WTC11 (cell line): ENCODE measurements around the gene IGSF9. TPM values are rescaled to one million over a fixed set of nuclear protein-coding genes. Genes with fewer than 3 reads are reported as not detected.

ENCODE experiments used
- ATAC-seq: fragments of 200-7000 bp; cut with Tn5 transposase; 2 replicates; pipeline ENCODE4 v1.10.0; 2021; ENCODE audit warnings: mild to moderate bottlenecking, moderate library complexity
- CTCF ChIA-PET: fragments of 300-600 bp; sonication (Branson Sonifier 250); formaldehyde crosslinking; loops from one replicate; lab custom pipeline; 2021; ENCODE audit warnings: antibody characterized with exemption; lab: Charles Lee
- POLR2A ChIA-PET: fragments of 350-600 bp; sonication (Branson Sonifier 250); formaldehyde crosslinking; loops from one replicate; lab custom pipeline; 2021; ENCODE audit warnings: antibody characterized with exemption; lab: Charles Lee
- DNase-seq: peaks from one replicate; pipeline ENCODE4 v3.0.0; 2021; ENCODE audit warnings: low spot score
- H3K27ac Mint-ChIP-seq: 2 replicates; pipeline ENCODE4 v1.8.0; 2021; ENCODE audit warnings: mixed read lengths
- H3K27me3 Mint-ChIP-seq: 2 replicates; pipeline ENCODE4 v1.8.0; 2021; ENCODE audit warnings: low read depth, mild to moderate bottlenecking, moderate library complexity, mixed read lengths
- H3K36me3 Mint-ChIP-seq: 2 replicates; pipeline ENCODE4 v1.8.0; 2021; ENCODE audit warnings: mixed read lengths
- H3K4me1 Mint-ChIP-seq: 2 replicates; pipeline ENCODE4 v1.8.0; 2022; ENCODE audit warnings: mixed read lengths
- H3K4me3 Mint-ChIP-seq: 2 replicates; pipeline ENCODE4 v1.8.0; 2021; ENCODE audit warnings: mild to moderate bottlenecking, moderate library complexity, mixed read lengths
- H3K9me3 Mint-ChIP-seq: 2 replicates; pipeline ENCODE4 v1.8.0; 2021; ENCODE audit warnings: mixed read lengths
- ATF2 ChIP-seq: sonication (generic); formaldehyde crosslinking; IDR thresholded peaks from 2 replicates; pipeline ENCODE4 v1.8.1; 2022; ENCODE audit warnings: low read depth, missing genetic modification reagents, borderline replicate concordance
- CREM ChIP-seq: sonication (generic); formaldehyde crosslinking; IDR thresholded peaks from 2 replicates; pipeline ENCODE4 v1.8.1; 2022; ENCODE audit warnings: mild to moderate bottlenecking, missing genetic modification reagents, moderate library complexity
- E2F5 ChIP-seq: sonication (generic); formaldehyde crosslinking; IDR thresholded peaks from 2 replicates; pipeline ENCODE4 v1.8.1; 2022; ENCODE audit warnings: mild to moderate bottlenecking, moderate library complexity, missing genetic modification reagents
- EMX1 ChIP-seq: fragments of 250-450 bp; sonication (Bioruptor Pico); IDR thresholded peaks from 2 replicates; pipeline ENCODE4 v1.8.0; 2021; ENCODE audit warnings: mild to moderate bottlenecking
- GTF2I ChIP-seq: fragments of 250-450 bp; sonication (Bioruptor Pico); conservative IDR thresholded peaks from 2 replicates; pipeline ENCODE4 v1.4.0; 2021; ENCODE audit warnings: mild to moderate bottlenecking
- PRDM15 ChIP-seq: sonication (generic); formaldehyde crosslinking; IDR thresholded peaks from 2 replicates; pipeline ENCODE4 v1.8.0; 2022; ENCODE audit warnings: missing genetic modification reagents
- PRRX2 ChIP-seq: fragments of 250-450 bp; sonication (Bioruptor Pico); IDR thresholded peaks from 2 replicates; pipeline ENCODE4 v1.8.0; 2021; ENCODE audit warnings: mild to moderate bottlenecking
- TP53 ChIP-seq: sonication (generic); formaldehyde crosslinking; IDR thresholded peaks from 2 replicates; pipeline ENCODE4 v1.8.1; 2023; ENCODE audit warnings: mild to moderate bottlenecking, missing genetic modification reagents
- ZBTB21 ChIP-seq: sonication (generic); formaldehyde crosslinking; IDR thresholded peaks from 2 replicates; pipeline ENCODE4 v1.8.1; 2023; ENCODE audit warnings: mild to moderate bottlenecking, missing genetic modification reagents, borderline replicate concordance
- ZNF121 ChIP-seq: sonication (generic); formaldehyde crosslinking; IDR thresholded peaks from 2 replicates; pipeline ENCODE4 v1.8.0; 2023; ENCODE audit warnings: missing genetic modification reagents
- ZNF396 ChIP-seq: fragments of 250-450 bp; sonication (Bioruptor Pico); IDR thresholded peaks from 2 replicates; pipeline ENCODE4 v1.8.0; 2021; ENCODE audit warnings: mild to moderate bottlenecking, moderate library complexity, borderline replicate concordance
- ZNF416 ChIP-seq: fragments of 250-450 bp; sonication (Bioruptor Pico); IDR thresholded peaks from 2 replicates; pipeline ENCODE4 v1.9.0; 2021; ENCODE audit warnings: mild to moderate bottlenecking, inconsistent platforms
- ZNF512 ChIP-seq: sonication (generic); formaldehyde crosslinking; IDR thresholded peaks from 2 replicates; pipeline ENCODE4 v1.8.1; 2022; ENCODE audit warnings: missing genetic modification reagents, borderline replicate concordance
- total RNA-seq: library from RNA; stranded (reverse); gene quantifications from 3 replicates; pipeline ENCODE4 v1.2.3, GENCODE V29; 2021
- TF ChIP-seq, protein P1 (sequence below): fragments of 250-450 bp; sonication (Bioruptor Pico); conservative IDR thresholded peaks from 2 replicates; pipeline ENCODE4 v1.9.0; 2021; ENCODE audit warnings: mild to moderate bottlenecking
- TF ChIP-seq, protein P2 (sequence below): fragments of 250-450 bp; sonication (Bioruptor Pico); IDR thresholded peaks from 2 replicates; pipeline ENCODE4 v1.9.0; 2021; ENCODE audit warnings: moderate library complexity, mild to moderate bottlenecking, inconsistent platforms, borderline replicate concordance

IGSF9 gene
- total RNA-seq, 1 experiment from 2014 or later = 16.4 TPM

DNA sequence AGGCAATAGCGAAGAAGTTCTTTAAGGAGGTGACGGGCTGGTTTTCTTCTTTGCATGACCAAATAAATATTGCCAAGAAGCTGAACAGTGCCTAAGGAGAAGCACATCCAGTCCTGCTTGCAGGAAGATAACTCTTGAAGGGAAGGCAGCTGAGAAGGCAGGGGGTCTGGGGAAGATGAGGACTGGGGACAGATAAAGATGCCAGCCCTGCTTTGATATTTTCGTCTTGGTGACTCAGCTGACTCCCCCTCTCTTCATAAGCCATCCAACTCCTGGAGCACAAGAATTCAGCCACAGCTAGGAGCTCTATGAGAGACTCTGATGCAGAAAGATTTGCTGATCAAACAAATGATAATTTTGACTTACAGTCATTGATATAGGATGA, 48.9 kb downstream of the IGSF9 start:
- DNase-seq (no peak), ATAC-seq (no peak)
- Mint-ChIP-seq H3K36me3 (no peaks in the 10 kb centered on the region), H3K4me3 (no peak overlapping the region), H3K27ac (no peak overlapping the region), H3K9me3 (no peaks in the 10 kb centered on the region), H3K27me3 (peaks cover 20% of the 10 kb centered on the region), H3K4me1 (peaks cover 19% of the 10 kb centered on the region)
- ChIA-PET POLR2A (no interaction called here), CTCF (interaction anchor here (0.8 to 11.5 kb wide), 2 partner anchors 97 to 111 kb away, joined by 3 to 188 read pairs; no protein-coding TSS in a partner anchor)
- TF ChIP-seq TP53 (CRISPR knock-in tag) (no peak), ZBTB21 (CRISPR knock-in tag) (no peak), ZNF512 (no peak), PRRX2 (no peak), ATF2 (CRISPR knock-in tag) (no peak), CREM (CRISPR knock-in tag) (no peak), GTF2I (no peak), ZNF416 (CRISPR knock-in tag) (no peak)
- TF ChIP-seq, protein P1, sequence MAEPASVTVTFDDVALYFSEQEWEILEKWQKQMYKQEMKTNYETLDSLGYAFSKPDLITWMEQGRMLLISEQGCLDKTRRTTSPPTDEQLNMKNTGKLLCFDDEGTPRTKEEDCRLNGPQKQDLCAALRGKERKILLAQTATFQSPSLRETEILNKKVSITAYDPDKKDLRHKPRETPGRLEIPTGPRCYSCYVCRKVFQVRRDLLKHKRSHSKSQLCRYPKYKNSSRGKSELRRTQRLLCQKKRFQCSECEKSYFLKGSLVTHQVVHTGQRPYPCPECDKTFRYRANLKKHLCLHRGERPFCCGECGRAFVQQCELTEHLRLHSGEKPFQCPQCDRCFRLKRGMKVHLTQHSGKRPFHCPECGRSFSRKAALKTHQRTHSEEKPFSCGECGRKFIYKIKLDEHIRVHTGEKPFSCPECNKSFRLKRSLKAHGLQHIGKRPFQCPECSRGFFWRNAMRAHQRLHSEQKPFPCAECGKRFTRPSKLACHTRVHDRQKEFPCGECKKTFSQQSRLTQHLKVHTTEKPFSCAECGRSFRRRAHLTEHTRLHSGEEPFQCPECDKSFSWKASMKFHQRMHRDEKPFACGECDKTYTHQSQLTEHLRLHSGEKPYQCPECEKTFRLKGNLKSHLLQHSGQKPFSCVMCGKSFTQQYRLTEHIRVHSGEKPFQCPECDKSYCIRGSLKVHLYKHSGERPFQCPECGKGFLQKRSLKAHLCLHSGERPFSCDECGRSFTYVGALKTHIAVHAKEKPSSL (CRISPR knock-in tag) = no peak

DNA sequence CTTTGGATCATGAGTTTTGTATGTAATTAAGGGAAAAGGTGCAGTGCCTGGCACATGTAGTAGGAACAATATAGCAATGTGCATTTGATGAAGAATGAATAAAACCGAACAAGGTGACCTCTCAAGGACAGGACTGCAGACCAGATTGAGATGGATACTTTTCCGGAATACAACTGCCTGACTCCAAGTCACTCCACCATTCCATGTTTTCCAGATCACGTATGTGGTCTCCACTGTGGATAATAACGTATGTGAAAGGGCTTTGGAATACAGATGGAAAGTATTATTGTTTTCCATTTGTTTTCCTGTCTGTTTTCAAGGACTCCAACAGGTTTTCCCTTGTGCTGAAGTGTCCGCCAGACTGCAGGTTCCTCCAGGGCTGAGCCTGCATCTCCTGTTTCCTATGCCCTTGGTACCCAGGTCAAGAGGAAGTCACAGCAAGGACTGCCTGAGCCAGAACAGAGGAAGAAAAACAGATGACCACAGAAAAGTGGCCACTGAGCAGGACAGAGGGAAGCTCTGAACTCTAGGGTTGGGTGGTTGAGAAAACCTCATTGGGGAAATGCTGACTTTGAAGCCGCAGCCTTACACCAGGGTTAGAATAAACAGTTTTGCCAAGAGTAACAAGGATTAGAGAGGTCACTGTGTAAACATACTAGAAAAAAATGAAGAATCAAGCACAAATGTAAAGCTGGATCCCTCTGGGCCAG, 49.4 kb downstream of the IGSF9 start:
- Mint-ChIP-seq H3K36me3 (no peaks in the 10 kb centered on the region), H3K4me3 (no peak overlapping the region), H3K4me1 (peaks cover 16% of the 10 kb centered on the region), H3K27ac (no peak overlapping the region), H3K9me3 (no peaks in the 10 kb centered on the region), H3K27me3 (peaks cover 16% of the 10 kb centered on the region)
- no peak for ATAC-seq
- TF ChIP-seq EMX1 (CRISPR knock-in tag) (no peak), ZNF396 (CRISPR knock-in tag) (no peak), PRDM15 (CRISPR knock-in tag) (peak; percentile 83), ZNF121 (CRISPR knock-in tag) (no peak), E2F5 (CRISPR knock-in tag) (no peak)
- TF ChIP-seq, protein P2, sequence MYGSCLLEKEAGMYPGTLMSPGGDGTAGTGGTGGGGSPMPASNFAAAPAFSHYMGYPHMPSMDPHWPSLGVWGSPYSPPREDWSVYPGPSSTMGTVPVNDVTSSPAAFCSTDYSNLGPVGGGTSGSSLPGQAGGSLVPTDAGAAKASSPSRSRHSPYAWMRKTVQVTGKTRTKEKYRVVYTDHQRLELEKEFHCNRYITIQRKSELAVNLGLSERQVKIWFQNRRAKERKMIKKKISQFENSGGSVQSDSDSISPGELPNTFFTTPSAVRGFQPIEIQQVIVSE (CRISPR knock-in tag) = no peak
- POLR2A ChIA-PET = interaction anchor here (0.9 kb wide), 1 partner anchor 29 kb away, joined by 3 read pairs; the partner anchor contains the start of gene TAGLN2
- no peak for DNase-seq
- CTCF ChIA-PET = interaction anchor here (0.8 to 11.5 kb wide), 5 partner anchors 66 to 111 kb away, joined by 3 to 188 read pairs (median 5); no protein-coding TSS in a partner anchor
